ENCODE results near the gene ATP2B2.
A peak's percentile ranks its signal among the peaks of the same experiment; 100 is the strongest.

ATP2B2 gene

GRCh38 chr3:10515884-10516495, 10.6 kb upstream of the ATP2B2 start:
- DNase-seq (ENCODE audit: low spot score) = peak; percentile 11
- no peaks in the 10 kb centered on the region for H3K9me3 ChIP-seq (ENCODE audit: severe bottlenecking)

GRCh38 chr3:10515396-10515795, 10.0 kb upstream of the ATP2B2 start:
- DNase-seq (ENCODE audit: low spot score) (peak; percentile 5), ATAC-seq (ENCODE audit: low read depth) (no peak)
- no peaks in the 10 kb centered on the region for H3K36me3 ChIP-seq (ENCODE audit: low read depth)
- no peak overlapping the region for H3K4me3 ChIP-seq (ENCODE audit: severe bottlenecking)
- no peaks in the 10 kb centered on the region for H3K4me1 ChIP-seq (ENCODE audit: insufficient read depth, poor library complexity, severe bottlenecking)
- no peaks in the 10 kb centered on the region for H3K27me3 ChIP-seq (ENCODE audit: insufficient read depth, poor library complexity, severe bottlenecking)
- no peaks in the 10 kb centered on the region for H3K9me3 ChIP-seq (ENCODE audit: severe bottlenecking)
- no peak for TF ChIP-seq CTCF (IDR thresholded peaks at IDR 0.05; ENCODE audit: poor library complexity, severe bottlenecking)
- no peak overlapping the region for H3K27ac ChIP-seq (ENCODE audit: poor library complexity, severe bottlenecking)

More at GRCh38 chr3:10515884-10516495, 10.6 kb upstream of the ATP2B2 start:
- no peak overlapping the region for H3K4me3 ChIP-seq (ENCODE audit: severe bottlenecking)
- H3K36me3 ChIP-seq (ENCODE audit: low read depth) = no peaks in the 10 kb centered on the region
- no peak for TF ChIP-seq CTCF (IDR thresholded peaks at IDR 0.05; ENCODE audit: poor library complexity, severe bottlenecking)
- no peak overlapping the region for H3K27ac ChIP-seq (ENCODE audit: poor library complexity, severe bottlenecking)
- no peaks in the 10 kb centered on the region for H3K27me3 ChIP-seq (ENCODE audit: insufficient read depth, poor library complexity, severe bottlenecking)
- H3K4me1 ChIP-seq (ENCODE audit: insufficient read depth, poor library complexity, severe bottlenecking) = no peaks in the 10 kb centered on the region
- no peak for ATAC-seq (ENCODE audit: low read depth)

GRCh38 chr3:10514407-10515069, 9.2 kb upstream of the ATP2B2 start:
- Histone ChIP-seq H3K36me3 (ENCODE audit: low read depth) (no peaks in the 10 kb centered on the region), H3K27ac (ENCODE audit: poor library complexity, severe bottlenecking) (no peak overlapping the region), H3K9me3 (ENCODE audit: severe bottlenecking) (no peaks in the 10 kb centered on the region), H3K27me3 (ENCODE audit: insufficient read depth, poor library complexity, severe bottlenecking) (no peaks in the 10 kb centered on the region), H3K4me3 (ENCODE audit: severe bottlenecking) (no peak overlapping the region), H3K4me1 (ENCODE audit: insufficient read depth, poor library complexity, severe bottlenecking) (no peaks in the 10 kb centered on the region)
- no peak for TF ChIP-seq CTCF (IDR thresholded peaks at IDR 0.05; ENCODE audit: poor library complexity, severe bottlenecking)
- peak; percentile 29 for DNase-seq (ENCODE audit: low spot score)
- ATAC-seq (ENCODE audit: low read depth) = no peak

- H3K27me3 ChIP-seq (ENCODE audit: insufficient read depth, poor library complexity, severe bottlenecking) = no peaks in the 10 kb centered on the region
- no peak overlapping the region for H3K27ac ChIP-seq (ENCODE audit: poor library complexity, severe bottlenecking)
- no peaks in the 10 kb centered on the region for H3K4me1 ChIP-seq (ENCODE audit: insufficient read depth, poor library complexity, severe bottlenecking)
- ATAC-seq (ENCODE audit: low read depth) = no peak
- no peaks in the 10 kb centered on the region for H3K36me3 ChIP-seq (ENCODE audit: low read depth)
- H3K9me3 ChIP-seq (ENCODE audit: severe bottlenecking) = no peaks in the 10 kb centered on the region
- TF ChIP-seq CTCF (IDR thresholded peaks at IDR 0.05; ENCODE audit: poor library complexity, severe bottlenecking) = no peak
- peak; percentile 21 for DNase-seq (ENCODE audit: low spot score)
- no peak overlapping the region for H3K4me3 ChIP-seq (ENCODE audit: severe bottlenecking)
Observed at GRCh38 chr3:10513306-10513705, 7.9 kb upstream of the ATP2B2 start.

GRCh38 chr3:10512687-10513086, 7.3 kb upstream of the ATP2B2 start:
- Histone ChIP-seq H3K9me3 (ENCODE audit: severe bottlenecking) (no peaks in the 10 kb centered on the region), H3K27me3 (ENCODE audit: insufficient read depth, poor library complexity, severe bottlenecking) (no peaks in the 10 kb centered on the region), H3K4me3 (ENCODE audit: severe bottlenecking) (no peak overlapping the region), H3K36me3 (ENCODE audit: low read depth) (no peaks in the 10 kb centered on the region), H3K4me1 (ENCODE audit: insufficient read depth, poor library complexity, severe bottlenecking) (no peaks in the 10 kb centered on the region), H3K27ac (ENCODE audit: poor library complexity, severe bottlenecking) (no peak overlapping the region)
- TF ChIP-seq CTCF (IDR thresholded peaks at IDR 0.05; ENCODE audit: poor library complexity, severe bottlenecking) = no peak
- ATAC-seq (ENCODE audit: low read depth) (no peak), DNase-seq (ENCODE audit: low spot score) (no peak)

Data from RWPE2 (cell line).